GM19463 (cell line): ENCODE measurements around the gene PLA2G1B.

Experiments
- ATAC-seq: cut with Tn5 transposase; IDR thresholded peaks from one replicate; pipeline ENCODE4 v1.9.1; 2021; ENCODE audit warnings: mild to moderate bottlenecking, moderate library complexity; ENCODE audit not compliant: unreplicated experiment

Gene PLA2G1B

DNA sequence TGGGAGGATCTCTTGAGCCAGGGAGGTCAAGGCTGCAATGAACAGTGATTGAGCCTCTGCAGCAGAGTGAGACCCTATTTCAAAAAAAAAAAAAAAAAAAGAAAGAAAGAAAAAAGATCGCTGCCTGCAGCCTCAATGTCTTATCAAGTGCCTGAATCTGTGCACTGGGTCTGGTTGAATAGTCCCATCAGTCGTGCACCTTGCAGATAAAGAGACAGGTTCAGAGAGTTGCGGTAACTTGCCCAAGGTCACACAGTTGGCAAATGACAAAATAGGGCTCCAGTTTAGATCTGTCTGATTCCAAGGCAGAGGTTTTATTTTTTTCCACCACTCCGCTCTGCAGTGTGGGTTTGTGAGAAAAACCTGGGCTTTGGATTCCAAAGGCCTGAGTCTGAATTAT, 649 bp upstream of the PLA2G1B start:
- ATAC-seq, result no peak

DNA sequence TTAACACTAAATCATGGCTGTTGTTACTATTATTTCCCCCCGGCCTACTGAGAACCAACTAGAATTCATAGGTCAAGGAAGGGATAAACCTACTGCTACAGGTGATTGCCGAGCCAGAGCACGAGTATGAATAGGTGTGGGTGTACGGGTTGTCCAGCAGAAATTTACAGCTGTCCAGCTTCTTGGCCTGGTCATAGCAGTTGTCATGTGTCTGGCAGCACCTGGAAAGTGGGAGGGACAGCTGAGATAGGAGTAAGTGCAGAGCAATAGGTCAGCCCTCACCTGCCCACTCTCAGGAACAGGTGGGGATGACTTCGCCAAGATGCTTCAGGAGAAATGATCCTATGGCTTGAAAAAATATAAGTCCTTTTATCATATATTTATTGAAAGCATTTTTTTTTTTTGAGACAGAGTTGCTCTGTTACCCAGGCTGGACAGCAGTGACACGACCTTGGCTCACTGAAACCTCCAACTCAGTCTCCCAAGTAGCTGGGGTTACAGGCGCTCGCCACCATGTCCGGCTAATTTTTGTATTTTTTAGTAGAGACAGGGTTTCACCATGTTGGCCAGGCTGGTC, 2.6 kb downstream of the PLA2G1B start:
- ATAC-seq, result no peak

DNA sequence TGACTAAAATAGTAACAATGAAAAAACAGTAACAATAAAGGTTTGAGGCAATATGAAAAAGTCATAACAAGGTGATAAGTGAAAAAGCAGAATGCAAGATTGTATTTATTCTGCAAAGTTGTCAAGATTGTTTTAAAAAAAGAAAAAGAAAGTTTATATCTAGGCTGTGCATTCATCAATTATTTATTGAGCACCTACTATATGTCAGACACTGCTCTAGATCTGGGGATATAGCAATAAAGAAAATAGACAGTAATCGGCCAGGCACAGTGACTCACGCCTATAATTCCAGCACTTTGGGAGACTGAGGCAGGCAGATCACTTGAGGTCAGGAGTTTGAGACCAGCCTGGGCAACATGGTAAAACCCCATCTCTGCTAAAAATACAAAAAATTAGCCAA, 3.8 kb downstream of the PLA2G1B start:
- ATAC-seq, result no peak

GRCh38 chr12:120321382-120322202, 6.0 kb downstream of the PLA2G1B start:
- ATAC-seq, result no peak

DNA sequence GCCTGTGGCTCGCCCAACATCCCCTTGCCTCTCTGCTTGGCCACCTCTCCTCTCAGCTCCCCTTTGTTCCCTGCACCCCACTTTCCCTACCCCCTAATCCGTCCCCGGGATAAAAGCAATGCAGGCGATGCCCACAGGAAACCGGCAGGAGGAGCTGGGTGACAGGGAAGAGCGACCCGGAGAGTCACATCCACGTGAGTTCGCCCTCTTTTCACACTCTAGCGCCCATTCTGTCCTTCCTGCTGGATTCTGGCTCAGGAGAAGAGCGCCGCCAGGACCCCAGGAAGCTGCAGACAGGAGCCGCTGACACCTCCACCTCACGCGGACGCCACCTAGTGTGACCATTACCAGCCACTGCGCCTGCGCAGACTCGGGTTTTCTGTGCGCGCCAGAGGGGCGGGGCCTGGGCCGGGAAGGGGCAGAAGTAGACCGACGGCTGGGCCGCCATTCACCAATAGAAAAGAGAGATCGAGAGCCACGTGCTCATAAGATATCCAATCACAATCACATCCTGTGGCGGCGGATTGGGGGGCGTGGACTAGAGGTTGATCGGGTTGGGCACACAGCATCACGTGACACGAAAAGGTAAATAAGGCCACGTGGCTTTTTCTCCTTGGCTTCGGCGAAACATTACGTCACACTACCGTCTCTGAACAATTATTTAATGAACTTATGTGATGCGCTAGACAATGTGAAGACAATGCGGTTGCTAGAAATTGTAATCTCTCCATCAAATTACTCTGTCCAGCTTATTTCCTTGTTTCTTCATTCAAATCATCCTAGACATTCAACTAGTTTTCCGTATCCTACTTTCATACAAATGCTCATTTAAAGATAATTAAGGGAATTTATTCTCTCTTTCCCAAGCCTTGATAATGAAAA, 10.1 kb downstream of the PLA2G1B start:
- ATAC-seq, result peak; percentile 99

GRCh38 chr12:120316798-120317223, 10.8 kb downstream of the PLA2G1B start:
- no peak for ATAC-seq

- ATAC-seq, result no peak
These were observed 13.4 kb downstream of the PLA2G1B start for GRCh38 chr12:120314220-120314619.

DNA sequence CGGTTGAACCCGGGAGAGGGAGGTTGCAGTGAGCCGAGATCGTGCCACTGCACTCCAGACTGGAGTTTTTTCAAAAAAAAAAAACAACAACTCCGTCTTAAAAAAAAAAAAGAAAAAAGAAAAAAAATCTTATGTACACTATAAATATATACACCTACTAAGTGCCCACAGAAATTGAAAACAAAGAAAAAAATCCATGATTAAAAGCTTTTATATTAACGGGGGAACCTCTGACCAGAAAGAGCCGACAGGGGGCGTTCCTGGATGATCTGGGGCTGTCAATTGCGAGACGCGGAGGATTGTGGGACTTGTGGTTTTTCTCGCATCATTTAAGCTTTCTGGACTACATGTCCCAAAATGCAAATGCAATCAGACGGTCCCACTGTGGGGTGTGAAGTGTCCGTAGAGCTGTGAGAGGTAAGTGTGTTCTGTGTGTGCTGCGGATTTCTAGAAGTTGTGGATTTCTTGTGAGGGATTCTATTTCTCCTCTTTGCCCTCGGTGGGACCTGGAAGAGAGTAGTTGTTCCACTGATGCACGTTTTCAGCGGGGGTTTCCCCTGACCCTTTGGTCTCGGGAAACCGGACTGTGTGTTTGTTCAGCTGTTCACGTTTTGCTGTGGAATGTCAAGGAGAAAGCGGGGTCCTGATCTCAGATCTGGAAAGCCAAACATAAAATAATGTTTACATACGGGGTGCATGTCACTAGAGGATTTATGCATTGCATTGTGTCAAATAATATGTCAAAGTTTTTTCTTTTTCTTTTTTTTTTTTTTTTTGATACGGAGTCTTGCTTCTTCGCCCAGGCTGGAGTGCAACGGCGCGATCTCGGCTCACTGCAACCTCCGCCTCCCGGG, 25.4 kb downstream of the PLA2G1B start, which contains the start of gene SIRT4:
Gene SIRT4 (plus strand): TSS at position 360 of the 854 bp plus-strand sequence. CDS start 1,241 bp downstream, outside the sequence.
- ATAC-seq, result peak; percentile 95

GRCh38 chr12:120292661-120293531, 34.7 kb downstream of the PLA2G1B start, which contains the start of gene RNU4-1:
Gene RNU4-1, minus strand, starts transcription at chr12:120293237.
- ATAC-seq, result peak; percentile 55

GRCh38 chr12:120292411-120292660, 35.2 kb downstream of the PLA2G1B start:
- ATAC-seq, result peak; percentile 3

DNA sequence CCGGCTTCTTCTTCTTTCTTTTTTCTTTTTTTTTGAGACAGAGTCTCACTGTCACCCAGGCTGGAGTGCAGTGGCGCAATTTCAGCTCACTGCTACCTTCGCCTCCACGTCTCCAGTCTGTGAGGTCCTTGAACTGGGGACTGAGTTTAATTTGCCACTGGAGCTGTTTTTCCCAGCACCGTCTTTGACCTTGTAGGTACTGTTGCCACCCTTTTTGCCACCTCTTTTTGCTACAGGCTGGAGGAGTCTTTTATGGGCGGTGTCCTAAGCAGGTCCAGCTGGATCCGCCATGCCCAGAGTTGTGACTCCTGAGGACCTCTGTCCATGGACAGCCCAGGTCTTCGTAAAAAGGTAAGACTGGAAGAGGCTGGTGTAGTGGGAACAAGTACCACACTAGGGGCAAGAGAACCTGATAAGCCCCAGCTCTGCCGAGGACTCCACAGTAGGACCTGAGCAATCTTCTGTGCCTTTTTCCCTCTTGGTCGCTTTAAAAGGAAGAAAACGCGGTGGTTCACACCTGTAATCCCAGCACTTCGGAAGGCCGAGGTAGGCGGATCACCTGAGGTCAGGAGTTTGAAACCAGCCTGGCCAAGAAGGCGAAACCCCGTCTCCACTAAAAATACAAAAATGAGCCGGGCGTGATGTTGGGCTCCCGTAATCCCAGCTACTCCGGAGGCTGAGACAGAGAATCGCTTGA, 36.8 kb downstream of the PLA2G1B start:
- no peak for ATAC-seq

GRCh38 chr12:120287491-120287890, 40.1 kb downstream of the PLA2G1B start:
- no peak for ATAC-seq

- no peak for ATAC-seq
These were observed 40.6 kb downstream of the PLA2G1B start for GRCh38 chr12:120286768-120287490.

GRCh38 chr12:120284381-120284780, 43.2 kb downstream of the PLA2G1B start:
- ATAC-seq, result no peak

GRCh38 chr12:120283318-120283717, 44.3 kb downstream of the PLA2G1B start:
- ATAC-seq, result no peak

DNA sequence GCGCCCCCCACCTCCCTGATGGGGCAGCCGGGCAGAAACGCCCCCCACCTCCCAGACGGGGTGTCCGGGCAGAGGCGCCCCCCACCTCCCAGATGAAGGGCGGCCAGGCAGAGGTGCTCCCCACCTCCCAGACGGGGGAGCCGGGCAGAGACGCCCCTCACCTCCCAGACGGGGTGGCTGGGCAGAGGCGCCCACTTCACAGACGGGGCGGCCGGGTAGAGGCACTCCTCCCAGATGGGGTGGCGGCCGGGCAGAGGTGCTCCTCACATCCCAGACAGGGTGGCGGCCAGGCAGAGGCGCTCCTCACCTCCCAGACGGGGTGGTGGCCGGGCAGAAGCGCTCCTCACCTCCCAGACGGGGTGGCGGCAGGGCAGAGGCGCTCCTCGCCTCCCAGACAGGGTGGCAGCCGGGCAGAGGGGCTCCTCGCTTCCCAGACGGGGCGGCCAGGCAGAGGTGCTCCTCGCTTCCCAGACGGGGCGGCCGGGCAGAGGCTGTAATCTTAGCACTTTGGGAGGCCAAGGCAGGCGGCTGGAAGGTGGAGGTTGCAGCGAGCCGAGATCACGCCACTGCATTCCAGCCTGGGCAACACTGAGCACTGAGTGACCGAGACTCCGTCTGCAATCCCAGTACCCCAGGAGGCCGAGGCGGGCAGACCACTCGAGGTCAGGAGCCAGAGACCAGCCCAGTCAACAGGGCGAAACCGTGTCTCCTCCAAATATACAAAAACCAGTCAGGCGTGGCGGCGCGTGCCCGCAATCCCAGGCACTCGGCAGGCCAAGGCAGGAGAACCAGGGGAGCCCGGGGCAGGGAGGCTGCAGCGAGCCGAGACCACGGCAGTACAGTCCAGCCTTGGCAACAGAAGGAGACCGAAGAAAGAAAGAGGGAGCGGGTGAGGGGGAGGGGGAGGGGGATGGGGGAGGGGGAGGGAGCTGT, 49.2 kb downstream of the PLA2G1B start:
- no peak for ATAC-seq

DNA sequence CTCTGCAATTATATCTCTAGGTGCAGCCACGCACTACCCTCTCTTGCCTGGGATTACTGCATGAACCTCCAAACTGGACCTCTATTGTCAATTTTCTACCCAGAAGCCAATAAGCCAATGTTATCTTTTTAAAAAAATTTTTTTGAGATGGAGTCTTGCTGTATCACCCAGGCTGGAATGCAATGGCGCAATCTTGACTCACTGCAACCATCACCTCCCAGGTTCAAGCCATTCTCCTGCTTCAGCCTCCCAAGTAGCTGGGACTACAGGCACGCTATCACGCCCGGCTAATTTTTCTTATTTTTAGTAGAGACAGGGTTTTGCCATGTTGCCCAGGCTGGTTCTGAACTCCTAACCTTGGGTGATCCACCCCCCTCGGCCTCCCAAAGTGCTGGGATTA, 50.8 kb downstream of the PLA2G1B start:
- ATAC-seq, result no peak
